HG03378 (cell line): ENCODE results near the gene EIF1.
"Not testable (repeated sequence)": the region's sequence is repeated elsewhere in the genome, so short reads cannot be mapped to it uniquely, and the experiment has no call there.

Experiments
- ATAC-seq: cut with Tn5 transposase; IDR thresholded peaks from one replicate; pipeline ENCODE4 v1.9.1; 2021; ENCODE audit warnings: mild to moderate bottlenecking, moderate library complexity; ENCODE audit not compliant: unreplicated experiment

EIF1 gene

DNA sequence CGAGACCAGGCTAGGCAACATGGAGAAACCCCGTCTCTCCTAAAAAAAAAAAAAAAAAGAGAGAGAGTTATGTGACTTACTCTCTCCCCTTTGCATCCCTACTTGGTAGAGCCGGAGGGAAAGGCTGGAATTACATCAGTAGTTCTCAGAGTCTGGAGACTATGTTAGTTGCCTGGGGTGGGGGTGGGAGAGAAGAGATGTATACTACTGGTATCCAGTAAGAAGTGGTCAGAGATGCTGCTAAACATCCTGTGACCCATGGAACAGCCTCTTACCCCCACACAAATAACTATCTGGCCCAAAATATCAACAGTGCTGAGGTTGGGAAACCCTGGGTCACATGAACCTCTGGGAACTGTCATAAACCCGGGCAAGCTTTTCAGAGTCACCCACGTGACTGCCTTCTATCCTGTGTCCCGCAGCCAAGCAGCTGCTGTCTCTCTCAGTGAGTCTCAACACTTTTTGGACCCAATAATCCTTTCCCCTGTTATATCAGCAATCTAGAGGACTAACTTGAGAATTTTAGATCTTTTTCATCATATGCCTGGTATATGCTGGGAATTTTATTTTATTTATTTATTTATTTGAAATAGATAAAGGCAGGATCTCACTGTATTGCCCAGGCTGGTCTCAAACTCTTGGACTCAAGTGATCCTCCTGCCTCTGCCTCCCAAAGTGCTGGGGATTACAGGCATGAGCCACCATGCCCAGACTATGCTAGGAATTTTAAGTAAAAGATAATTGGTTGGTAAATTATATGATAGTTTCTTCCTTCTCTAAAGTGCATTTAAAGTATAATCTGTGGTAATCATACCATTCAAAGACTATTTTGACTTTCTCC lies 8.7 kb downstream of the EIF1 start:
- no peak for ATAC-seq

DNA sequence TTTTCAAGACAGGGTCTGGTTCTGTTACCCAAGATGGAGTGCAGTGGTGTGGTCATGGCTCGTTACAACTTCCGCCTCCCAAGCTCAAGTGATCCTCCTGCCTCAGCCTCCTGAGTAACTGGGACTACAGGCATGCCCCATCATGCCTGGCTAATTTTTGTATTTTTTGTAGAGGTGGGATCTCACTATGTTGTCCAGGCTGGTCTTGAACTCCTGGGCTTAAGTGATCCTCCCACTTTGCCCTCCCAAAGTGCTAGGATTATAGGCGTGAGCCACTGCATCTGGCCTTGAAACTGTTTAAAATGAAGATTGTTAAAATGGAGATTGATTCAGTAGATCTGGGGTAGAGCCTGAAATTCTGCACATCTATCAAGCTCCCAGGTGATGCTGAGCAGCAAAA lies 12.2 kb downstream of the EIF1 start:
- ATAC-seq: not testable (repeated sequence)

DNA sequence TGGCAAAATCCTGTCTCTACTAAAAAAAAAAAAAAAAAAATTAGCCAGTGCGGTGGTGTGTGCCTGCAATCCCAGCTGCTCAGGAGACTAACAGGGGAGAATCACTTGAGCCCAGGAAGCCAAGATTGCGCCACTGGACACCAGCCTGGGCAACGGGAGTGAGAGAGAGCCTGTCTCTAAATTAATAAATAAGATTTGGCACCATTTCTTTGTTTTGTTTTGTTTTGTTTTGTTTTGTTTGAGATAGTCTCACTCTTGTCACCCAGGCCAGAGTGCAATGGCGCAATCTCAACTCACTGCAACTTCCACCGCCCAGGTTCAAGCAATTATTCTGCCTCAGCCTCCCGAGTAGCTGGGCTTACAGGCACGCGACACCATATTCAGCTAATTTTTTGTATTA lies 14.0 kb downstream of the EIF1 start:
- no peak for ATAC-seq

DNA sequence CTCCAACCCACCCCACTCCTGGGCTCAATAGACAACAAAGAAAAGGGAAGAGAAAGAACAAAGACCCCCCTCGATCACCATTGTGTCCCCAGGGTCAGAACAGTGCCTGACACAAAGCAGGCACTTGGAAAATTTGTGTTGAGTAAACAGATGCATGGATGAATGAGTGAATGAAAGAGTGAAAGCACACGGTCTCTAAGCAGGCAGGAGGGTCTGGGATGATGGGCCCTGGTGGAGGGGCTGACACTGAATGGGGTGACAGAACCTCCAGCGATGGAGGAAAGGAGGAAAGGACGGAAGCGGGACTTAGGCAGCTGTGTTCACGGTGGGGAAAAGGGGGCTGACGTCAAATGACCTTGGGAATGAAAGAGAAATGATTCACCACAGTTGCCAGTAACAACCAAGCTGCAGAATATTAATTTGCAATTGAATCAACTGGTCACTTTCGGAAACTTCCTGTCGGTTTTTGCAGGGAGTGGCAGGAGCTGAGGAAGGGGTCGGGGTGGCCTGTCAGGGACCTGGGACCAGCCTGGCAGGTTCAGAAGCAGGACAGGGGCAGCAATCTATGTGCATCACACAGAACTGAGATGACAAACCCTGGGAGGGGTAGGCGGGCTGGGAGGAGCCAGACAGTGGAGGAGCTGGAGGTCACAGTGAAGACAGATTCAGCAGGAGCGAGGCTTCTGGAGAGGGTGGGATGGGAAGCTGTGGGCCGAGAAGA lies 16.7 kb downstream of the EIF1 start:
- ATAC-seq: no peak

DNA sequence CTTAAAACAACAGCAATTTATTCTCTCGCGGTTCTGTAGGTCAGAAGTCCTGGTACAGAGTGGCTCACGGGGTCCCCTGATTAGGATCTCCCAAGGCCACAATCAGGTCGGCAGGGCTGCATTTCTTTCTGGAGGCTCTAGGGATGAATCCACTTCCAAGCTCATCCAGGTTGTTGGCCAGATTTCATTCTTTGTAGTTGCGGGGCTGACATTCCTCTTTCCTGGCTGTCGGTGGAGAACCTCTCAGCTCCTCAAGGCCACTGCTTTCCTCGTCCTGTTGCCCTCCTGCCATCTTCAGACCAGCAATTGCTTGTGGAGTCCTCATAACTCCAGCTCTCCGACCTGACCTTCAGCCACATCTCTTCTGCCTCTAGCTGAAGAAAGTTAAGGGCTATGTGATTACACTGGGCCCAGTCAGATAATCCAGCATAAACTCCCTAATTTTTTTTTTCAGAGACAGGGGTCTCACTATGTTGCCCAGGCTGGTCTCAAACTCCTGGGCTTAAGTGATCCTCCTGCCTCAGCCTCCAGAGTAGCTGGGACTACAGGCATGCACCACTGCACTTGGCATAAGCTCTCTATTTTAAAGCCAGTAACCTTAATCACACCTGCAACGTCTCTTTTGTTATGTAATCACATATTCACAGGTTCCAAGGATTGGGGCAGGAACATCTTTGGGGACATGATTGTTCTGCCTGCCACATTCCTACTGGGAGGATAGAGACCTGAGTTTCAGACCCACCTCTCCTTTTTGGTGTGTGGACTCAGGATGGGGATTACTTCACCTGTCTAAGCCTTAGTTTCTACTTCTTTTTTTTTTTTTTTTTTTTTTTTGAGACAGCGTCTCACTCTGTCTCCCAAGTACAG lies 19.4 kb downstream of the EIF1 start:
- ATAC-seq: no peak

DNA sequence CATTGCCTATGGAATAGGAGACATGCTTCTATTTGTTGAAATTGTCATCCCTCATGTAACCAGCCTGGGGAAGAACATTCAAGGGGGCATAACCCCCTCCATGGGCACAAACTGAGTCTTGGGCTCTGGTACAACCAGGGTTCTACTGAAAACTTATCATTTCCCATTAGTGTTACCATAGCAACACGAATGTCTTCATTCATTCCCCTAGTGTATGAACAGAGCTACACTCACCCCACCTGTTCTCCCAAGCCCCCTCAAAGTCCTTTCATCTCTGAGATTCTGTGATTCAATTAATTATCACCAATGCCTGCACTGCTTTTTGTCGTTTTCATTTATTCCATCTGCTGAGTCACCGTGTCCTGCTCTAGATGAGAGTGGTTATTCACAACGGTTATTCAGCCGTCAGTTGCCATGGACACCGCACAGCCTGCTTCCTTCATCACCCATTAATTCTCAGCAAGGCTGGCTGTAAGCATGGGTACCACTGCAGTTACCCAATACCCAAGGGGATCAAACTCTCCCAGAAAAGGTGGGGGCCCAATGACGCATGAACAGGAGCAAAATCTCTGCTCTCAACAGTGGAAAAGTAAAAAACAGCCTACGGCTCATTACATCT lies 21.9 kb downstream of the EIF1 start:
- ATAC-seq: no peak

DNA sequence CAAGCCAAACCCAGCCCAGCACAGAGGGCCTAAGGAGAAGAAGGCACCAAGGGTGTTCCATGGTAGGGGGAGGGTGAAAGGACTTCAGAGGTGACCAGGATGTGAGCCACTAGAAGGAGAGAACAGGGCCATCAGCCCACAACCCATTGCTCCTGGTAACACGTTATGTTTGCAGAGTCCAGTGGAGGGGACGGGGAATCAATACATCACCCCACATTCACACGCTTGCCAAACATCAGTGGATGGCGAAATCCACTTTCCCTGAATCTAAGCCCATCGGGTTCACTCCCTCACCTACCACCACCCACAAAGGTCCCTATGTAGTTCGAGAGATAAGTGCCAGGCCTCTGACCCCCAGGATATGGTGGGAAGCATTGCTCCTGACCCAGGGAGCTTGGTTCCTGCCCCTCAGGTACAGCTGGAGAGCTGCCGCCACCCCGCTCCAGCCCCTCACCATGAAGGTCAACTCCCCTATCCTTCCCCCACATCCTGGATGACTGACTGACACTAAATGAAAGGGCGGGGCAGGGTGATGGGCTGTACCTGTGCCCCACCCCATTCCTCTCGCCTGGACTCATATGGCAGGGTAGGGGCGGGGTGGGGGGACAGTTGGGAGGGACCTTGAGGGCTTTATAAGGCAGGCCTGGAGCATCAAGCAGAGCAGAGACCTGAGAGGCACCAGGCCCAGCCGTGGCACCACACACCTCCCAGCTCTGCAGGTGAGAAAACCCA lies 23.1 kb downstream of the EIF1 start, which contains the start of gene GAST:
Gene GAST, plus strand, starts transcription at position 663 of the 732 bp plus-strand sequence. CDS start 3,106 bp downstream, outside the sequence.
- ATAC-seq: no peak

DNA sequence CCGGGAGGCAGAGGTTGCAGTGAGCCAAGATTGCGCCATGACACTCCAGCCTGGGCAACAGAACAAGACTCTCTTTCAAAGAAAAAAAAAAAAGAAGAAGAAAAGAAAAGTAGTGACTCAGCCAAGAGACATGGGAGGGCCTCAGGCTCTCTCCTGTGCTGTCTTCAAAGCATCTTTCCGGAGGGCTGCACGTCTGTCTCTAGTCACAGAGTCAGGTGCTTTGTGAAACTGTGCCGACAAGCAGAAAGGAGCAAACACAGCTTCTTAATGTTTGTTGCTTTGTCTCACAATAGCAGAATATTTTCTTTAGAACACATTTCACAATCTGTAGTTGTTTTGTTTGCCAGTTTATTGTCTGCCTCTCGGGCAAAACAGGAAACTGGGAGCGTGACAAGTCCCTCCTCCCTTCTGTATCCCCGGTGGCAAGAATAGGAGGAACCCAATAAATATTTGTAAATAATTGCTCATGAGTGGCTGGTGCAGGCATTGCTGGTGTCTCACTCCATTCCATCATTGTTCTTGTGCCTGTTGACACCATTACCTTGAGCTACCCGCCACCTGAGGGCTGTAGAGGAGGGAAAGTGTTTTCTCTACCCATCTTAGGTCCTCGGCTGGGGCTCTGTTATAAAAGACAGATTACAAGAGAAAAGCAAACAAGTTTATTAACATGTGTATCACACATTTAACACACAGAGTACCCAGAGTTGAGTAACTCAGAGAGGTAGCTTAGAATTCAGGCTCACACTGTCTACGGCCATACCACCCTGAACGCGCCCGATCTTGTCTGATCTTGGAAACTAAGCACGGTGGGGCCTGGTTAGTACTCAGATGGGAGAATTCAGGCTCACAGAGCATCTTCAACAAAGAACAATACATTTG lies 29.0 kb downstream of the EIF1 start:
- no peak for ATAC-seq

DNA sequence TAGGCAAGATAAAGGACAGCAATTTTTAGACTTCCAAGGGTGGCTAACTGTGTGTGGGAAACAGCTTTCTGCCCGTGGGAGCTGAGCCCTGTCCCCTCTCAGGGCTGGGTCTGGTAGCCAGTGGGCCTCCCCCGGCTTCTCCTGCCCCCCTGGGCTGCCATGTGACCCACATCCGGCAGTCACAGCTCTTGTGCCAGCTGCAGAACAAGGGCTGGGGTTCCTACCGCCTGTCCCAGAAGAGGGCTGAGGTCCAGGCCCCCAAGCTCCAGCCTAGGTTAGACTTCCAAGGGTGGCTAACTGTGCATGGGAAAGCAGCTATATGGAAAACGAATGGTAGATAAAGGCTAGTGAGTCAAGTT lies 29.6 kb downstream of the EIF1 start:
- ATAC-seq: no peak

DNA sequence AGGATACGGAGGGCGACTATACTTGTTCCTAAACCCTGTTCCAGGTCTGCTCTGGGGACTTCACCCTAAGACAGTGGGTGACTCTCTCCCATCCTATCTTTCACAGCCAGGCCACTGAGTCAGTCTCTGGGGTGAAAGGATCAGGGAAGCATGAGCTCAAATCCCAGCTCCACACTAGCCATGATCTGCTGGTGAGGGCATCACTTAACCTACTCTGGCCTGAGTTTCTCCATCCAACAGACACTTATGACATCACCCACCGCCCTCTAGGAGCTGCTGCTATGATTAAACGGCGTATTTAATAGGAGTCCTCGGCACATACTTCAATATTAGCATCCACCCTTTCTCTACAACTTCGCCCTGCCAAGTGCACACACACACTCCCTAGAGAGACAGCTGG lies 33.5 kb downstream of the EIF1 start:
- no peak for ATAC-seq

DNA sequence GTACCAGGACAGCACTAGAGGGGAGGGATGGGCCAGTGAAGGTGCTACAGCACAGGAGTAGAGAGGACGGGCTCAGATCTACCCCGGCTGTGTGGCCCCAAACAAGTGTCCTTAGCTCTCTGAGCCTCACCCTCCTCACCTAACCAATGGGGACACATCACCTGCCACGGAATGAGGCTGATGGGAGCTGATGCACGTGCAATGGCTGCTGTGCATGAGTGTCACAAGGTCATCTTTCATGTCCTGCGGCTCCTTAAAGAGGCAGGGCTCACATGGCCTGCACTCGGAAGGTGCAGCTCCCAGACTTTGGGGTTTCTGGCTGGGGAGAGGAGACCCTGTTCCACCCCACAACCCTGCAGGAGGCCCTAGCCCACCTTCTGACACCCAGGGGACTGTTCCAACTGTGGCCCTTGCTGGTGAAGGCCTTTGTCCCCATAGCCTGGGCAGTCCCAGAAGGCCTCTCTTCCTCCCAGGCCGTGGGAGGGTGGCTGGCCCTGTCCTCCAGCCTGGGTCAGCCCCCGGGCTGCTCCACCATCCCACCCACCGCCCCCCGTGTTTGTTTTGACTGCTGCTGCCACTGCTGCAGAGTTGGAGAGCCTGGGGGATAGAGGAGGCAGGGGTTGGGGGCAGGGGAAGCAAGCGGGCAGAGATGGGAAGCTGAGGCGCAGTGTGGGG lies 35.3 kb downstream of the EIF1 start:
- ATAC-seq: no peak

DNA sequence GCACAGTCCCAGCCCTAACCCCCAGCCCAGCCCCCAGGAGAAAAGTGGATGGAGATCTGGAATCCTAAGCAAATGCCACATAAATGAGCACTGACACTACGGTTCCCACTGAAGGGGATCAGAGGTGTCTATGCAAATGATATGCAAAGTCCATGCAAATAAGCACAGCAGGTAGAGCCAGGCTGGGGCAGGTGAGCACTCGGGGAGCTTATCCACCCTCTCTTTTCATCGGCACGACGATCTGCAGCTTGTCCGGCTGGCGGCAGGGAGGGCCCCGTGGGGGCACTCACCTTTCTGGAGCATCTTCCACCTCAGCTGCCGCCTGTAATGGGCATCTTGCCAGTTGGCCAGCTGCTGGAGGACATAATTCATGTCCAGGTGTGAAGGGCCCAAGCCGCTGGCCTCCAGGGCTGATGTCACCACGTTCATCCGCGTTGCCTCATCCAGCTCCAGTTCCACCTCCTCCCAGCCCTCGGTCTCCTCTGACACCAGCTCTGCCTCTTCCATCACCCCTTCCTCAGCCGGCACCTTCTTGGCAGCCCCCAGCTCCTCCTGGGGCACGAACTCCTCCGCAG lies 35.9 kb downstream of the EIF1 start:
- ATAC-seq: no peak

DNA sequence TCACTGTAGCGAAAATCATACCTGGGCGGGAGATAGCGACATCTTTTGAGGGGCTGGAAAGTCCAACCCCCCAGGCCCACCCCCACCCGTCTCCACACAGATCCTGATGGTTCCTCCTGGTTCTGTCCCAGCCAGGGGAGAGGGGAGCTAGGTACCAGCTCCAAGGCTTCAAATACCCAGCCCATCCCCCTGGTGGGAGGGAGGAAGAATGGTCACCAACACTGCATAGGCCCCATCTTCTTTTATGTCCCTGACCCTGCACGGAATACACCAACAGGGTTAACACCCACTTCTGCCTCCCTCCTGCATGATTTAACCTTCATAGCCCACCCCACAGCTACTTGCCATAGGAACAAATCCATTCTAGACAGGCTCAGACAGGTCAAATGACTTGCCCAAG lies 36.4 kb downstream of the EIF1 start:
- no peak for ATAC-seq

DNA sequence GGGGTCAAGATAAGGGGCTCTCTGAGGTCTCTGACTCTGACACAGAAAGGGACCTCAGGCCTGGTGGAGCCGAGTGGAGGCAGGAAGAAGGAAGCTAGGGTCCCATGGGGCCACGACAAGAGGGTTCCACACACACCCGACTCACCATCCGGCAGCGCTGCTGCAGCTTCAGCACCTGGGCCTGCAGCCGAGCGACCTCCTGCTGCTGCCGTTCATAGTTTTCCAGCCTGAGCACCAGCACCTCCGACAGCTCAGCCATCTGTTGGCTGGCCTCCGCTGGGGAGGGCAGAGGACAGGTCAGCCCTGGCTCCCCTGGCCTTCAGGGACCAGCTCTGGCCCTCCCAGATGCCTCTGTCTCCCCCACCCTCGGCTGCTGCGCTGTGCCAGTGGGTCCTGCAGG lies 39.4 kb downstream of the EIF1 start:
- ATAC-seq: no peak

DNA sequence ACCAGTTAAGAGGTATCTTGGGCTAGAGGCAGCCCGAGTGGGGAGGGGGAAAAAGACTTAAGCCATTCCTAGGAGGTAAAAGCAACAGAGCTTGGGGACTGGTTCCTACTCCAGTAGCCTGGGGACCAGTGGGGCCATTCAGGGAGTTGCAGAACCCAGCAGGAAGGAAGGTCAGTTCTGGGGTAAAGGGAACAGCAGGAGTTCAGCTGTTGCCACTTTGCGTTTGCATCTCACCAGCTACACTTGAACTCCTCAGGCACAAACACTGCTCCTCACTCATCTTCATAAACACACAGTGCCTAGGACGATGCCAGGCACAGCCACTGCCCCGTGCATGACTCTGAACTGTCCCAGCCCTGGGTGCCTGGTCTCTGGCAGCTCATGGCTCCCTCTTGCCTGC lies 41.8 kb downstream of the EIF1 start:
- ATAC-seq: no peak

DNA sequence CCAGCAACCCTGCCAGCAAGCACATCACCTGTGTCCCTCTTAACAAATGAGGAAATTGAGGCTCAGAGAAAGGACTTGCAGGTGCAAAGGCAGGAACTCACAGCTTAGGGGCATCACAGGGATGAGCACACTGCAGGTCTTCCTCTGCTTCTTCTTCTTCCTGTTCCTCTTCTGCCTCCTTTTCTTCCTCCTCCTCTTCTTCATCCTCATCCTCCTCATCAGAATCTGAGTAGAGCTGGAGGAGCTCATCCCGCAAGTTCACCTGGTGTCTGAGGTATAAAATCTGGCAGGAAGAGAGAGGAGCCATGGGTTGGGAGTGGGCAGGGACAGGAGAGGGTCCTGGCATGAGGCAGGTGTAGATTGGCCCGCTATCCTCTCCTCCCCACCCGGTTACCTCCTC lies 43.2 kb downstream of the EIF1 start:
- no peak for ATAC-seq

DNA sequence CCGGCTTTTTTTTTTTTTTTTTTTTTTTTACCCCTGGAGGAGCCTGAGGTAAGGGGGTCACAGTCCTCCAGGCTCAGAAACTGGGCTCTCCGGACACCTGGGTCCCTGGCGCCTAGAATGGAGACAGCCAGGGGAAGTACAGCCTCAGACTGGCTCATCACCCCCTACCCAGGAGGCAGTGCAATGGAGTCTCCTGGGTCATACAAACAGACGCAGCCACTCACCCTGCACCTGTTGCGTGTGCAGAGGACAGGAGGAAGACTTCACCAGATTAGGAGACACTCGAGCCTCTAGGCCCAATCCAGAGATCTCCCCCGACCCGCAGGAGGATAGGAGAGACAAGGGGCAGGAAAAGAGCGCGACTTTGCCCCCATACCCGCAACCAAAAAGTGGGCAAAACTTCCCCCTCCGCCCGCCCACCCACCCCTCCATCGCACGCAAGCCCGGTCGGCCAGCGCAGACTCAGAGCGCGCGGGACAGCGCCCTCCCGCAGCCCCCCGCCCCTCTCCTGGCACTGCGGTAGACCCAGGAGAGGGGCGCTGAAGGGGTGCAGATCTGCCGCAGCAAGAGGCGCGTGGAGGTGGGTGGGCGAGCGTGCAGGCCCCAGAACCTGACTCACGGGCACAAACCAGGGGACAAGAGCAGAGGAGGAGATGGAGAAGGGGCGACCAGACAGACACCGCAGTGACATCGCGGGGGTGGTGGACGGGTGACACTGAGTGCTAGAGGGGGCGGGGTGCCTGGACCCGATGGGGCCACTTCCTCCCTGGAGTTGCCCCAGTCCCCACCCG lies 44.9 kb downstream of the EIF1 start:
- no peak for ATAC-seq
